Right renal cortex interstitium (tissue), 3 donors: ENCODE results near the gene ST6GALNAC1. TPM values are rescaled to one million over a fixed set of nuclear protein-coding genes. Genes with fewer than 3 reads are reported as not detected.
"Not testable (repeated sequence)": the region's sequence is repeated elsewhere in the genome, so short reads cannot be mapped to it uniquely, and the experiment has no call there.

Source experiments
- DNase-seq, 3 donors: peaks; one replicate each; pipeline ENCODE4 v3.0.0-alpha.2; 2013; ENCODE audit warnings: low read depth in 3 of 3, low spot score in 2 of 3
- polyA plus RNA-seq, 3 donors: library from polyadenylated mRNA; unstranded; fragments of 120-200 nt; gene quantifications; one replicate each; pipeline ENCODE4 v1.2.1, GENCODE V29; 2013; ENCODE audit not compliant: insufficient read length in 3 of 3

The ST6GALNAC1 gene
- polyA plus RNA-seq, 3 donors: 0.18 to 0.43 (median 0.25) TPM

GRCh38 chr17:76614912-76615617, 28.5 kb downstream of the ST6GALNAC1 start:
- no peak for DNase-seq

GRCh38 chr17:76614064-76614759, 29.3 kb downstream of the ST6GALNAC1 start:
- DNase-seq: not testable (repeated sequence)

GRCh38 chr17:76612977-76613851, 30.3 kb downstream of the ST6GALNAC1 start:
- DNase-seq: no peak

GRCh38 chr17:76612465-76612864, 31.1 kb downstream of the ST6GALNAC1 start:
- DNase-seq: no peak

- DNase-seq: no peak
These were observed 31.8 kb downstream of the ST6GALNAC1 start for GRCh38 chr17:76611758-76612157.

GRCh38 chr17:76611080-76611749, 32.3 kb downstream of the ST6GALNAC1 start:
- DNase-seq: not testable (repeated sequence)

GRCh38 chr17:76606685-76607084, 36.9 kb downstream of the ST6GALNAC1 start:
- not testable (repeated sequence) for DNase-seq

- no peak for DNase-seq
These were observed 42.5 kb downstream of the ST6GALNAC1 start for GRCh38 chr17:76601065-76601464.

- DNase-seq: no peak
These were observed 43.7 kb downstream of the ST6GALNAC1 start for GRCh38 chr17:76599694-76600460.

GRCh38 chr17:76598004-76598439, 45.5 kb downstream of the ST6GALNAC1 start:
- no peak for DNase-seq

- no peak for DNase-seq
These were observed 46.2 kb downstream of the ST6GALNAC1 start for GRCh38 chr17:76597156-76598003.

GRCh38 chr17:76594690-76595089, 48.9 kb downstream of the ST6GALNAC1 start:
- DNase-seq: no peak

- no peak for DNase-seq
These were observed 49.6 kb downstream of the ST6GALNAC1 start for GRCh38 chr17:76593959-76594358.

GRCh38 chr17:76593384-76593826, 50.2 kb downstream of the ST6GALNAC1 start:
- no peak for DNase-seq

- DNase-seq: no peak
These were observed 55.4 kb downstream of the ST6GALNAC1 start for GRCh38 chr17:76588182-76588581.

GRCh38 chr17:76586741-76587487, 56.6 kb downstream of the ST6GALNAC1 start:
- no peak for DNase-seq

GRCh38 chr17:76585649-76586593, 57.6 kb downstream of the ST6GALNAC1 start, which contains the start of gene ST6GALNAC2:
Gene ST6GALNAC2 (minus strand): TSS chr17:76585860. CDS start chr17:76585808, 52 bp downstream.
- DNase-seq: no peak
